HCT116 (cell line): Measurements from ENCODE around the gene R3HCC1L. TPM values are rescaled to one million over a fixed set of nuclear protein-coding genes. Genes with fewer than 3 reads are reported as not detected.

Experiments used
- ATAC-seq: fragments of 200-7000 bp; cut with Tn5 transposase; 2 replicates; pipeline ENCODE4 v1.9.1; 2020; ENCODE audit warnings: mild to moderate bottlenecking, moderate library complexity
- BruUV-seq: library from RNA; stranded (reverse); fragments of 400-500 nt; replicated peaks from 2 replicates; lab custom pipeline; 2021; lab: Mats Ljungman, UMichigan
- CTCF ChIA-PET: fragments of 300-600 bp; sonication (Branson Sonifier 250); formaldehyde crosslinking; loops from one replicate; lab custom pipeline; 2021; ENCODE audit warnings: antibody characterized with exemption; lab: Charles Lee
- POLR2A ChIA-PET: fragments of 300-600, 350-600 bp; sonication (Branson Sonifier 250); formaldehyde crosslinking; loops from one replicate; lab custom pipeline; 2021; ENCODE audit warnings: antibody characterized with exemption; lab: Charles Lee
- RAD21 ChIA-PET, 2 experiments: fragments of 300-600 bp; sonication (Branson Sonifier 250); formaldehyde crosslinking; loops; one replicate each; lab custom pipeline; 2023; ENCODE audit warnings: low total read pairs in 2 of 2; ENCODE audit not compliant: uncharacterized antibody in 2 of 2, unreplicated experiment in 2 of 2, low non-redundant PET in 1 of 2; lab: Charles Lee
- DNase-seq: peaks from one replicate; pipeline ENCODE4 v3.0.0-alpha.2; 2010; ENCODE audit warnings: low read depth, low spot score
- H2AFZ ChIP-seq: fragments of 200-600 bp; shearing (Covaris generic), sonication (generic); 2 replicates; pipeline ENCODE4 v1.6.1; 2017; ENCODE audit warnings: low read depth, mixed run types, mixed read lengths, antibody characterized with exemption, low read length; ENCODE audit not compliant: poor library complexity, severe bottlenecking
- H3K27ac ChIP-seq: 2 replicates; pipeline ENCODE4 v1.5.1; 2012; ENCODE audit warnings: low read depth, low read length
- H3K27me3 ChIP-seq: fragments of 200-600 bp; sonication (generic); 2 replicates; pipeline ENCODE4 v1.6.1; 2016; ENCODE audit warnings: mixed run types, low read length, mixed read lengths; ENCODE audit not compliant: insufficient read depth
- H3K36me3 ChIP-seq, 2 experiments: fragments of 200-500 bp in 1 of 2; fragments of 200-600 bp in 1 of 2; sonication (Bioruptor generic) in 1 of 2; sonication (generic) in 1 of 2; 2 replicates each; pipeline versions ENCODE4 v1.5.1 to v1.6.1; 2014 to 2016; ENCODE audit warnings: low read length in 2 of 2, inconsistent platforms in 1 of 2, mixed read lengths in 1 of 2, mixed run types in 1 of 2; ENCODE audit not compliant: insufficient read depth in 2 of 2, control insufficient read depth in 1 of 2
- H3K4me1 ChIP-seq, 2 experiments: fragments of 200-600 bp in 1 of 2; sonication (generic) in 1 of 2; 2 replicates each; pipeline versions ENCODE4 v1.5.1 to v1.6.1; 2012 to 2017; ENCODE audit warnings: low read length in 2 of 2, inconsistent platforms in 1 of 2, mild to moderate bottlenecking in 1 of 2, mixed read lengths in 1 of 2, mixed run types in 1 of 2, moderate library complexity in 1 of 2; ENCODE audit not compliant: insufficient read depth in 2 of 2, control insufficient read depth in 1 of 2
- H3K4me2 ChIP-seq: fragments of 200-600 bp; sonication (generic); 2 replicates; pipeline ENCODE4 v1.6.1; 2017; ENCODE audit warnings: mixed run types, low read length, mixed read lengths
- H3K4me3 ChIP-seq, 2 experiments: fragments of 200-600 bp in 1 of 2; sonication (generic) in 1 of 2; replicated peaks in 1 of 2; 2 replicates each; pipeline ENCODE4 v1.5.1; 2011 to 2016; ENCODE audit warnings: low read length in 2 of 2, control low read depth in 1 of 2, low read depth in 1 of 2, mild to moderate bottlenecking in 1 of 2, mixed read lengths in 1 of 2, mixed run types in 1 of 2
- H3K79me2 ChIP-seq: fragments of 200-600 bp; sonication (generic); 2 replicates; pipeline ENCODE4 v1.6.1; 2017; ENCODE audit warnings: mild to moderate bottlenecking, mixed run types, low read length, moderate library complexity, mixed read lengths; ENCODE audit not compliant: insufficient read depth
- H3K9ac ChIP-seq: fragments of 200-600 bp; sonication (generic); 2 replicates; pipeline ENCODE4 v1.6.1; 2016; ENCODE audit warnings: low read length, mixed read lengths
- H3K9me2 ChIP-seq: fragments of 200-600 bp; sonication (generic), shearing (Covaris generic); 2 replicates; pipeline ENCODE4 v1.6.1; 2017; ENCODE audit warnings: mixed run types, mild to moderate bottlenecking, moderate library complexity; ENCODE audit not compliant: insufficient read depth
- H3K9me3 ChIP-seq, 2 experiments: fragments of 200-500 bp in 1 of 2; fragments of 200-600 bp in 1 of 2; sonication (Bioruptor generic) in 1 of 2; sonication (generic) in 1 of 2; 2 replicates each; pipeline ENCODE4 v1.6.1; 2014 to 2017; ENCODE audit warnings: low read length in 2 of 2, mixed read lengths in 2 of 2, inconsistent platforms in 1 of 2, low read depth in 1 of 2, mild to moderate bottlenecking in 1 of 2, mixed run types in 1 of 2, moderate library complexity in 1 of 2; ENCODE audit not compliant: control insufficient read depth in 1 of 2, insufficient read depth in 1 of 2
- H4K20me1 ChIP-seq: fragments of 200-600 bp; sonication (generic), shearing (Covaris generic); 2 replicates; pipeline ENCODE4 v1.6.1; 2017; ENCODE audit warnings: mixed run types, mild to moderate bottlenecking, moderate library complexity; ENCODE audit not compliant: insufficient read depth
- CEBPB ChIP-seq: IDR thresholded peaks from 2 replicates; pipeline ENCODE4 v1.6.1; 2012; ENCODE audit warnings: low read depth
- EGR1 ChIP-seq: IDR thresholded peaks from 2 replicates; pipeline ENCODE4 v1.6.1; 2012; ENCODE audit warnings: low read depth
- ELF1 ChIP-seq: IDR thresholded peaks from 2 replicates; pipeline ENCODE4 v1.6.1; 2012; ENCODE audit warnings: low read depth, borderline replicate concordance
- EZH2 ChIP-seq: fragments of 200-600 bp; sonication (generic); IDR thresholded peaks from 2 replicates; pipeline ENCODE4 v1.6.1; 2017; ENCODE audit warnings: antibody characterized with exemption, mixed run types
- JUND ChIP-seq: IDR thresholded peaks from 2 replicates; pipeline ENCODE4 v1.6.1; 2012
- RAD21 ChIP-seq: IDR thresholded peaks from 2 replicates; pipeline ENCODE4 v1.6.1; 2012; ENCODE audit warnings: low read depth, mild to moderate bottlenecking
- SIN3A ChIP-seq: IDR thresholded peaks from 2 replicates; pipeline ENCODE4 v1.6.1; 2012; ENCODE audit warnings: low read depth
- TCF7L2 ChIP-seq: IDR thresholded peaks from 2 replicates; pipeline ENCODE4 v1.7.0; 2011; ENCODE audit warnings: borderline replicate concordance, inconsistent platforms; ENCODE audit not compliant: insufficient read depth, insufficient read length; ENCODE audit errors: extremely low read depth
- YY1 ChIP-seq: IDR thresholded peaks from 2 replicates; pipeline ENCODE4 v1.6.1; 2011; ENCODE audit warnings: low read length, low read depth, moderate library complexity, mild to moderate bottlenecking; ENCODE audit not compliant: insufficient replicate concordance; ENCODE audit errors: extremely low read depth
- ZBTB33 ChIP-seq: IDR thresholded peaks from 2 replicates; pipeline ENCODE4 v1.6.1; 2011; ENCODE audit warnings: mild to moderate bottlenecking, low read length, moderate library complexity; ENCODE audit not compliant: insufficient replicate concordance; ENCODE audit errors: extremely low read depth
- ZFX ChIP-seq: fragments of 450-650 bp; IDR thresholded peaks from 2 replicates; pipeline ENCODE4 v1.6.1; 2017
- intact Hi-C: fragments of 100-400 bp; cut with micrococcal nuclease; formaldehyde crosslinking; loops from 2 replicates; pipeline ENCODE4 v1.10.0; 2022
- total RNA-seq: library from RNA; stranded (reverse); gene quantifications from one replicate; pipeline ENCODE4 v1.2.1, GENCODE V29; 2021; ENCODE audit not compliant: unreplicated experiment
- TF ChIP-seq, protein P1 (sequence below): IDR thresholded peaks from 2 replicates; pipeline ENCODE4 v1.6.1; 2012; ENCODE audit warnings: low read depth

The R3HCC1L gene
- total RNA-seq, 1 experiment from 2014 or later = 9.3 TPM

DNA sequence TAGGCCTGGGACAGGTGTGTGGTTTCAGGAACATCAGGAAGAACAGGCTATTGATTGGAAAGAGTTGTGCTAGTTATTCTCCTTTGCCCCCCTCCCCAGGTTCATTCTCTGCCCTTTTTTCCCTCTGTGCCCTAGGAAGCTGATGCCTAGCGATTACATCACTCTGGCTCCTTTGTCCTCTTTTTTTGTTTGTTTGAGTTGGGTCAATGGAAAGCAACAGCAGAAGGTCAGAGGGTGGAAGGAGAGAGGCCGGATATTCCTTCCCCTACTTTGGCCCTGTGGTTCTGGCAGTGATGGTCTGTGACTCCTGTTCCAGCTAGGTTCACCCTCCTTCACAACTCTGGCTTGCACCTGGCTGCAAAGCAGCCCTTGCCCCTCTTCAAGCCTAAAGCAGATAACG is 114.7 kb downstream of the R3HCC1L start:
- ChIA-PET POLR2A (no interaction called here), CTCF (no interaction called here), RAD21 (no interaction called here)
- H3K27me3 ChIP-seq = no peaks in the 10 kb centered on the region
- ATAC-seq = no peak
- no peak overlapping the region for H3K4me3 ChIP-seq
- H3K9me3 ChIP-seq = no peaks in the 10 kb centered on the region
- no peak overlapping the region for H2AFZ ChIP-seq
- H3K36me3 ChIP-seq = peaks cover 6% of the 10 kb centered on the region in 2 experiments; a peak in 2 of 4 replicates
- H4K20me1 ChIP-seq = no peaks in the 10 kb centered on the region
- TF ChIP-seq ZBTB33 (no peak), EZH2 (no peak), ZFX (no peak), JUND (no peak), SIN3A (no peak), CEBPB (no peak), YY1 (no peak), RAD21 (no peak), EGR1 (no peak)
- TF ChIP-seq, all 23 proteins: peak for 0
- no peaks in the 10 kb centered on the region for H3K4me1 ChIP-seq
- intact Hi-C loops = no loop called here
- BruUV-seq = no TSS peak
- no peaks in the 10 kb centered on the region for H3K9me2 ChIP-seq
- no peak overlapping the region for H3K27ac ChIP-seq
- no peak overlapping the region for H3K4me2 ChIP-seq
- no peak overlapping the region for H3K9ac ChIP-seq
- no peak for DNase-seq
- no peaks in the 10 kb centered on the region for H3K79me2 ChIP-seq

DNA sequence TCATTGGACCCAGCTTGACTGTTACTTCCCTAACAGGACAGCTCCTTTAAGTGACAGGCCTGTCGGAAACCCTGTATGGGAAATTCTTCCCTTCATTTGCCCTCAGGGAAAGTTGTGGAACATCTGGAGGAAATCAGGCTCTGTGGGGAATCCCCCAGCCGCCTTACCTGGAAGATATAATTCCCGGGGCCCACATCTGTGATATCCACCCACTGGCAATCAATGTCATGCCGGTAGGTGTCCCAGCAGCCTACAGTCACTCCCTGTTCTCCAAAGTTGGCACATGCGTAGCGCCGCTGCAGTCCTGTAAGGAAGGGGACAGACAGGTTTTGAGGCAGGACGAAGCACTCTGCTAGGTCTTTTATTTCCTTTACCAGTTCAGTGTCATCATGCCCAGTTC is 116.9 kb downstream of the R3HCC1L start:
- no peak for TF ChIP-seq JUND
- TF ChIP-seq EZH2 = no peak
- TF ChIP-seq, protein P1, sequence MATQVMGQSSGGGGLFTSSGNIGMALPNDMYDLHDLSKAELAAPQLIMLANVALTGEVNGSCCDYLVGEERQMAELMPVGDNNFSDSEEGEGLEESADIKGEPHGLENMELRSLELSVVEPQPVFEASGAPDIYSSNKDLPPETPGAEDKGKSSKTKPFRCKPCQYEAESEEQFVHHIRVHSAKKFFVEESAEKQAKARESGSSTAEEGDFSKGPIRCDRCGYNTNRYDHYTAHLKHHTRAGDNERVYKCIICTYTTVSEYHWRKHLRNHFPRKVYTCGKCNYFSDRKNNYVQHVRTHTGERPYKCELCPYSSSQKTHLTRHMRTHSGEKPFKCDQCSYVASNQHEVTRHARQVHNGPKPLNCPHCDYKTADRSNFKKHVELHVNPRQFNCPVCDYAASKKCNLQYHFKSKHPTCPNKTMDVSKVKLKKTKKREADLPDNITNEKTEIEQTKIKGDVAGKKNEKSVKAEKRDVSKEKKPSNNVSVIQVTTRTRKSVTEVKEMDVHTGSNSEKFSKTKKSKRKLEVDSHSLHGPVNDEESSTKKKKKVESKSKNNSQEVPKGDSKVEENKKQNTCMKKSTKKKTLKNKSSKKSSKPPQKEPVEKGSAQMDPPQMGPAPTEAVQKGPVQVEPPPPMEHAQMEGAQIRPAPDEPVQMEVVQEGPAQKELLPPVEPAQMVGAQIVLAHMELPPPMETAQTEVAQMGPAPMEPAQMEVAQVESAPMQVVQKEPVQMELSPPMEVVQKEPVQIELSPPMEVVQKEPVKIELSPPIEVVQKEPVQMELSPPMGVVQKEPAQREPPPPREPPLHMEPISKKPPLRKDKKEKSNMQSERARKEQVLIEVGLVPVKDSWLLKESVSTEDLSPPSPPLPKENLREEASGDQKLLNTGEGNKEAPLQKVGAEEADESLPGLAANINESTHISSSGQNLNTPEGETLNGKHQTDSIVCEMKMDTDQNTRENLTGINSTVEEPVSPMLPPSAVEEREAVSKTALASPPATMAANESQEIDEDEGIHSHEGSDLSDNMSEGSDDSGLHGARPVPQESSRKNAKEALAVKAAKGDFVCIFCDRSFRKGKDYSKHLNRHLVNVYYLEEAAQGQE = no peak
- TF ChIP-seq TCF7L2 = no peak
- TF ChIP-seq ELF1 = no peak
- H3K36me3 ChIP-seq = peaks cover 0 to 4% of the 10 kb centered on the region in 2 experiments; a peak in 1 of 4 replicates
- no TSS peak for BruUV-seq
- H3K27me3 ChIP-seq = no peaks in the 10 kb centered on the region
- no peaks in the 10 kb centered on the region for H4K20me1 ChIP-seq
- H3K9me2 ChIP-seq = no peaks in the 10 kb centered on the region
- no peaks in the 10 kb centered on the region for H3K4me1 ChIP-seq
- H3K9me3 ChIP-seq = no peaks in the 10 kb centered on the region
- no peak overlapping the region for H3K9ac ChIP-seq
- POLR2A ChIA-PET = no interaction called here
- CTCF ChIA-PET = no interaction called here
- H3K4me3 ChIP-seq = no peak overlapping the region
- RAD21 ChIA-PET = no interaction called here
- no peak for ATAC-seq
- no peak overlapping the region for H3K4me2 ChIP-seq
- intact Hi-C loops = no loop called here
- H2AFZ ChIP-seq = no peak overlapping the region
- H3K79me2 ChIP-seq = no peaks in the 10 kb centered on the region
- DNase-seq = no peak
- H3K27ac ChIP-seq = no peak overlapping the region
